Measurements from ENCODE around the gene DRC3.

DRC3 gene

DNA sequence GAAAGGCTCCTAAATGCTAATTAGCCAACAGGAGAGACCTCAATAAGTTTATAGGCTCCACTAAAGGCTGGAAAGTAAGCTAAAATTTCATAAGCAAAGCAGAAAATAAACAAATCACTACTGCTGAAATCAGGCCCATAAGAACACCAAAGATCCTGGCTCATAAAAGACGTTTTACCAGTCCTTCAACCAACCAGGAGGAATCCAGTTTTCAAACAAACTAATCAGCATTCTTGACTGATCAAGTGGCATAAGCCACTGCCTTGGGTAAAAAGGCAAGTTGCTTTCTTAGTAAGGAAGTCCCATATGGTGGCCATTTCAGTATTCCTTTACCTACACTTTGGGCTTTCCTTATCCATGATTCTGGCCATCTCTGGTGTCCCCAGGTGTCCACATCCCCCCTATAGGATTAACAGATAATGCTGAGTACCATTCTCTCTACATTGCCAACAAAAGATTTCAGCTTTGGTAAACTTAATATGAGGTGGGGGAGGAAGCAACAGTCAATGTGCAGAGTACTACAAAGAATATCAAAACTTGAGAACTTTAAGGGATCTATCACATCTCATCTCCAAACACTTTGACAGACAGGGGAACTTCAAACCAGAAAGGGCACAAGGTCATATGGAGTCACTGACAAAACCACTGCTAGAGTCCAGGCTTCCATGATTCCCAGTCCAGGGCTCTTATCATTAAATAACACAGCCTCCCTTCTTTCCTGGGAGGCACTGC, 1.8 kb upstream of the DRC3 start:
- DNase-seq = no peak

DNA sequence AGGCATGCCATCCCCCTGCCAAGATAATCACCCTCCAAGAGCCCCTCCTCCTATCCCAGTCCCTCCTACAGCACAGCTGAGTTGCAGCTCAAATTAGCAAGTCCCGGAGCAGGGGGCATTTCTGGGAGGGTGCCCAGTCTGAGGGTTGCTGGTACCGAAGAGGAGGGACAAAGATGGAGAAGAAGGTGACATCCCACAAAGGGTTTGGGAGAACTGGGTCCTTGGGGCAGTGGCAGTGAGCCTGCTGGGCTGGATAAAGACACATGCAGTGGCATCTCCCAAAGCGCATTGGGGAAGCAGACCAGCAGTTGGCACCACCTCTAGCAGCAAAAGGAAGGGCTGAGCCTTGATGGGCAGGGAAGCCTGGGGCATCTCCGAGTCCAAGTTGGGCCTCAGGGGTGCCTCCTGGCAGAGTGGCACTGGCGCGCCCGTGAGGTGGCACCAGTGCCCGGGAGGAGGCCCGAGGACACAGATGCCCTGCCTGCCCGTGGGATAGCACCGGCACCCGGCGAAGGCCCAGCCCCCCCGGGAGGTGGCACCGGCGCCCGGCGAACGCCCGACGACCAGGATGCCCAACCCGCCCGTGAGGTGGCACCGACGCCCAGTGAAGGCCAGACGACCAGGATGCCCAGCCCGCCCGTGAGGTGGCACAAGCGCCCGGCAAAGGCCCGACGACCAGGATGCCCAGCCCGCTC, 1.1 kb upstream of the DRC3 start:
- DNase-seq = no peak

DNA sequence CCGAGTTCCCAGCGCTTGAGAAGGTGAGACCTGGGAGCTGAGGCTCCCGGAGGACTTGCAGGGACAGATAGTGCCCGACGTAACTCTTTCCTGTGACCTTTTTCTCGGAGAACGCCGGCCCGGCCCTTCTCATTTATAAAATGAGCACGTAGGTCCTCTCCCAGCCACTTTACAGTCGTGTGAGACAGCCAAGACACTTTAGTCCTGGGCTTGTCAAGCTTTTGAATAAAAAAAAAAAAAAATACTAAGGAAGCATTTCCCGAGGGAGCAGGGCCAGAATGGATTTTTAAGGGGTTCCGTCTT, 241 bp downstream of the DRC3 start:
- DNase-seq = no peak

DNA sequence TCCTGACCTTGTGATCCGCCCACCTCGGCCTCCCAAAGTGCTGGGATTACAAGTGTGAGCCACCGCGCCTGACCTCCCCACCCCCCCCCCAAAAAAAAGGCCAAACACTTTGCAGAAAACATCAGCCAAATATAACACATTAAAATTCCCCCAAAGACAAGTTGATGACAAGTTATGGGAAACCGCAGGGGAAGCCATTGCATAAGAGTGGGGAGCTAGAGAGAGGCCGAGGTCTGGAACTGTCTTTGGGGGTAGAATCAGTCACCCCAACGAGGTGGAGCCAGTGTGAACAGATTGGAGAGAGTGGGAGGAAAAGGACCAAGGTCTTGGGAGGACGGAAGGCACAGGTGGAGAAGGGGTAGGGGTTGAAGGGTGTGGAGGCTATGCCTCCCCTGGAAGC, 2.8 kb downstream of the DRC3 start:
- DNase-seq = no peak

DNA sequence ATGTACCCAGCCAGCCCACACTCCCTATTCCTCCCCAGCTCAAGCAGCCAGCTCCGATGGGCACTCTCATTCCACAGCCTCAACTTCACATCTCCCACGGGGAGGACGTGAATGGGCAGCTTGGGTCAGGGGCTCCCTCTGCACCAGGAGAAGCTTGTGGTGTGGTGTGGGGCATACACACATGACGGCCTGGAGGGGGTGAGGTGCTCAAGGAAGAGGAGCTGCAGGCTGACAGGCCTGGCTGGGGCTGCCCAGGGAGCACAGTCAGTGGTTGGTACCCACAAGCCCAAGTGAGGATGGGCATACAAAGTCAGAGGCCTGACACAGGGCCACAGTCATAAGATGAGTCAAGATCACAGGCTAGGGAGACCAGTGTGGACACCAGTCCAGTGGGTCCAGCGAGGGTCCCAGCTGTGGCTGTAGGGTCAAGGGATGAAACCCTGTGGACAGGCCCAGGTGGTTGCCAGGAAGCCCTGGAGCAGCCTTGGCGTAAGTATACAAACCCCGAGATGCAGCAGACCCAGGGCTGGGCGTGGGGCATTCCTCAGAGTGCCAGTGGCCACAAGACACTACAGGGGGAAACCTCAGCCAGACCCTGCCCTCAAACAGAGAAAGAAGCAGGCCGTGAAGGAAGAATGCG, 4.4 kb downstream of the DRC3 start:
- DNase-seq = no peak

DNA sequence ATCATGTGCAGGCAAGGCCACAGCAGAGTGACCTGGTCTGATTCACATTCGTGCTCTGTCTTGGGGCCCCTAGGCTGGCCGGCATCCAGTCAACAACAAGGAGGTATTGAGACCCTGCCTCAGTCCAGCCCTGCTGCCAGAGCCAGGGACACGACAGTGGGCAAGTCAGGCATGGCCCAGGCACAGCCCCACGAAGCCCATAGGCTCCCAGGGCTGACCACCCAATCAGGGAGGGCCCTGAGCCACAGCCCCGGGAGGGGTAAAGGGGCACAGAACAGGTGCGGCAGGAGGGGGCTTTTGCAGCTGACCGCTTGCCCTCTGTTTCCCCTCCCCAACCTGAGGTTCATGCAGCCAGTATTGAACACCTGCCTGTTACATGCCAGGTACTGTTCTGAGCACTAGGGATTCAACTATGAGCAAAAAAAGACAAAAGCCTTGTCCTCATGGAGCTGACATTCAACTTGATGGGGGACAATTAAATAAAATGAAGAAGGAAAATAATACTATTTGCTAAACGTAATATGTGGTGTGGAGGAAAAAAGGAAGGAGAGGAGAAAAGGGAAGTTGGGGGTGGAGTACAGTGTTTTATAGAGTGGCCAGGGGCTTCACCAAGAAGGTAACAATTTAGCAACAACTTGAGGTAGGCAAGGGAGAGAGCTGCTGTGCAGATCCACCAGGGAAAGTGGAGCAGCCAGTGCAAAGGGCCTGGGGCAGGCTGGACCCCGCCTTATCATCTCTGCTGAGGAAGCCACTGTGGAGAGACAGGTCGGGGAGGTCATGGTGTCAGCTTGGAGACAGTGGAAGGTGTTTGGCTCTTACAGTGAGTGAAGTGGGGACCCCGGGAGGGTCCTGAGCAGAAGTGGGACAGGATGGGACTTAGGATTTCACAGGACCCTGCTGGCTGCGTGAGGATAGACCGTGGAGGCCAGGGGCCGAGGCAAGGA, 6.1 kb downstream of the DRC3 start:
- no peak for DNase-seq

DNA sequence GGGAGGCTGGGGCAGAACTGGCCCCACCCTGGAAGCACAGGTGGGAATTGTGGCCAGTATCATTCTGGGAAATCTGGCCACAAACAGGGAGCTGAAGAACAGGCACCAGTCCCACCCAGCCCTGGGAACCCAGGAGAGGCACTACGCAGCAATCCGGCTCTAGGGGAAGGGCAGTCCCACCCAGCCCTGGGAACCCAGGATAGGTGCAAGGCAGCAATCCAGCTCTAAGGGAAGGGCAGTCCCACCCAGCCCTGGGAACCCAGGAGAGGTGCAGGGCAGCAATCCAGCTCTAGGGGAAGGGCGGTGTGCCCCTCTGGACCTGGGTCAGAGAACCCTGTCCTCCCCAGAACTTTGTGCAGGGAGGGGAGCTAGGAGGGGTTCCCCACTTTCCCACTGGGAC, 7.1 kb downstream of the DRC3 start:
- no peak for DNase-seq

DNA sequence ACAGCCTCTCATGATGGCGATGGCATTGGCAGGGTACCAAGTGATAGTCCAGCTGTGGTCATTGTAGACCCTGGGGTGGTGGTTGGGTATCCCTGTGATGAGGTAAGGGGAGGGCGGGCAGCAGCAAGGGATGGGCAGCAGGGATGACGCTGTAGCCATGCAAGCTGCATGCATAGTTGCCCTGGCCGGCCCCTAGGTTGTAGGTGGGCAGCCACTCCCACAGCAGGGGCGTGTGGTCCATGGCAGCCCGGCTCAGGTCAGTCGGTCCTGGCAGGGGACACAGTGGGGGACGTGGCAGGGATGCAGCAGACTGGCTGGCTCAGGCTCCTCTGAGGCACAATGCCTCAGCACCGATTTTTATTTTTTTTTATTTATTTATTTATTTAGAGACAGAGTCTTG, 8.7 kb downstream of the DRC3 start:
- no peak for DNase-seq

DNA sequence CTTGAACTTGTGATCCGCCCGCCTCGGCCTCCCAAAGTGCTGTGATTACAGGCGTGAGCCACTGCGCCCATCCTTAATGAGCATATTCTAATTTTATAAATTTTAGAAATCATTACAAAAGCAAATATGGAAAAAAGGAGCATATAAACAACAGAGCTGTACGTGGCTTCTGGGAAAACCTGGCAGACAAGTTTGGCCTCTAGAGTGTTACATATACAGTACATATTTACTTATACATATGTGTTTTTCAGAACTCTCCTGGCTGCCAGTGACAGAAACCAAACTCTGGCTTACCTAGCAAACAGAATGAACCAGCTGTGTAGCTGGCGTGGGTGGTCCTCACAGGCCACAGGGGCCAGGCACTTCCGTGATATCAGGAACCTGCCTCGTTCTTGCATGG, 10.1 kb downstream of the DRC3 start:
- no peak for DNase-seq

DNA sequence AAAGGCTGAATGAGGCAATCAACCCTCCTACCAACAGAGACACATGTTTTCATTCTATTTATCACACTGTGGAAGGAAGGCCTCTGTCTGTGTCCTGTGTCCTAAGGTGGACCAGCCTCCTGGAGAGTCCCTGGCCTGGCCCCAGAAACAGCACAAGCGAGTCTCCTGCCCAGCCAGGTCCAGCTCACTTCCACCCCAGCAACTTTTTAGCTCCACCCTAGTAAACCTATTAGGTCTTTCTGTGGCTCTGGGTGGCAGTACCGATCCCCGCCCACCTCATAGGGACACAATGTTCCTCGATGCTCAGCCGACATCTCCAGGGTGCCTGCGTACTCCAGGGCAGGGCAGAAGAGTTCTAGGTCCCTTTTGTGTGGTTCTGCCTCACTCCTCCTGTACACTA, 10.7 kb downstream of the DRC3 start:
- DNase-seq = no peak

DNA sequence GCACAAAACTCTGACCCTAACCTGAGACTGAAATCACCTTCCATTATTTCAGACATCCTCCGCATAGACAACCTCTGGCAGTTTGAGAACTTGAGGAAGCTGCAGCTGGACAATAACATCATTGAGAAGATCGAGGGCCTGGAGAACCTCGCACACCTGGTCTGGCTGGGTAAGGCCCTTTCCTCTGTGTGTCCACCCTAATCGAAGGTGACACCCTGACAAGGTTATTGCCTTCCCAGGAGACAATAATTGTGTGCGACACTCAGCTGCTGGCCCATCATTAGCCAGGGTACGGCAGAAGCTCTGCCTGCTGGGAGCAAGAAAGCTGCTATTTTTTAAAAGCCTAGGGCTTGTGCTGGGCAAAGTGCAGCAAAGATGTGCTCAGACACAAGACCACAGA, 11.1 kb downstream of the DRC3 start:
- DNase-seq = no peak

DNA sequence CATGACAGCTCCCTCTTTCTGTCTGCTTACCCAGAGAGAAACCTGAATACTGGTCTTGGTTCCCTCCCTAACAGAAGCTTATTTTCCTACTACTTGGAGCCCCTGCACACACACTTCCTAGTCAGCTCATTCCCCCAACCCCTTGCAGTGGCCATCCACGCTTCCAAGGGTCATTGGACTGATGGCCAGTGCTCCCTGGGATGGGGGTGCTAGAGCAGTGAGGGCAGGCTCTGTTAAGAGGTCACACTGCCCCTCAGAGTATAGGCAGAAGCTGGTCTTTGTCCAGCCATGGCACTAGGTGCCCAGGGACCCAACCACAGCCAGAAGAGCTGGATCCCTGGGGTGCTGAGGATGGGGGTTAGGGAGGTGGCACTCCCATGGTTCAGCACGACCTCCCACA, 12.5 kb downstream of the DRC3 start:
- DNase-seq = no peak

DNA sequence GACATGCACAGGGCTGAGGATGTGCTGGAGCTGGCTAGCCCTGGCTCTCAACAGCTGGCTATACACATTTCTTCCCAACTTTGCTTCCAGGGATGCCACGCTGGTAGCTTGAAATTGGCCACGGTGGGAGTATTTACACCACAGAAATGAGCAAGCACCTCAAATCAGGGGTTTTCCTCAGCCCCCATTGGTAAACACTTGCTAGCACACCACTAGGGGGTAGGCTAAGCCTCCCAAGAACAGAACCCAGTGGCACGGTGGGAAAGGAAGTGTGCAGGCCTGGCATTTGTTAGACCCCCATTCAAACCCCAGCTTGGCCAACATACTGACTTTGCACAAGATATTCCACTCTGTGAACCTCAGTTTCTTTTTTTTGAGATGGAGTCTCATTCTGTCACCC, 12.9 kb downstream of the DRC3 start:
- no peak for DNase-seq

DNA sequence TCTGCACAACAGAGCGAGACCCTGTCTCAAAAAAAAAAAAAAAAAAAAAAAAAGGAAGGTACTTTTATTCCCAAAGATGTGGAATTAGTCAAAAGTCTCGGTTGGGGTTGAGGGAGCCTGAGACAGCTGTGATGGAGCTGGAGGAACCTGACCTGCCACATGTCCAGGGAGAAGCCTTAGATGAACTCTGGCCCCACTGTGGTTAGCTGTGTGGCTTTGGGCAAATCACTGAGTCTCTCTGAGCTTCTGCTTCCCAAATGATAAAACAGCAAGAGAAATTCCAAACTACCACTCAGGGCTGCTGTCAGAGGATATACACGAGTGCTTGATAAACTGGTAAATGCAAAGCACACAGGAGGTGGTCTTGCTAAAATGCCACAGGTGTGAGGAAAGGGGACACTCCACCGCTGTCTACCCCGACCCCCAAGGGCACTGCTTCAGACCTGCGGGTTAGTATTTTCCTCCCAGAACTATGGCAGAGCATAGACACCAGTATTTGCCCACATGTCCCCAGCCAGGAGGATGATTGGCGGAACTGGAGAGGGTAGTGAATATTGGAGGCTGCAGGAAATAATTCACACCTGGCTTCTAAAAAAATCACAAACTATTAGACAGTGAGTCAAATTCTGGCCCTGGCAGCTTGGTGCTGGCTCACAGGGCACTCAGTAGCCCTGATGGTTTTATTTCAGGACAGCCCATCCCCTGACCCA, 14.7 kb downstream of the DRC3 start:
- DNase-seq = no peak

DNA sequence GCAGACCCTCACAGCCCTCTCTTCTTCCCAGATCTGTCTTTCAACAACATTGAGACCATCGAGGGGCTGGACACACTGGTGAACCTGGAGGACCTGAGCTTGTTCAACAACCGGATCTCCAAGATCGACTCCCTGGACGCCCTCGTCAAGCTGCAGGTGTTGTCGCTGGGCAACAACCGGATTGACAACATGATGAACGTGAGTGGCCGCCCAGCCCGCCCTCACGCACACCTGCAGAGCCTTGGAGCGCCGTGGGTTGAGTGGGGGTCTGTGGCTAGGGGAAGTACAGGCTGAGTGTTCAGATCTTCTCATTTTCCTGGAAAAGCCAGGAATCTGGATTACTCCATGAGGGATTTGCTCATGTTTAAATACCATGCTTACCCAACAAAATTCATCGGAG, 15.2 kb downstream of the DRC3 start:
- DNase-seq = no peak

DNA sequence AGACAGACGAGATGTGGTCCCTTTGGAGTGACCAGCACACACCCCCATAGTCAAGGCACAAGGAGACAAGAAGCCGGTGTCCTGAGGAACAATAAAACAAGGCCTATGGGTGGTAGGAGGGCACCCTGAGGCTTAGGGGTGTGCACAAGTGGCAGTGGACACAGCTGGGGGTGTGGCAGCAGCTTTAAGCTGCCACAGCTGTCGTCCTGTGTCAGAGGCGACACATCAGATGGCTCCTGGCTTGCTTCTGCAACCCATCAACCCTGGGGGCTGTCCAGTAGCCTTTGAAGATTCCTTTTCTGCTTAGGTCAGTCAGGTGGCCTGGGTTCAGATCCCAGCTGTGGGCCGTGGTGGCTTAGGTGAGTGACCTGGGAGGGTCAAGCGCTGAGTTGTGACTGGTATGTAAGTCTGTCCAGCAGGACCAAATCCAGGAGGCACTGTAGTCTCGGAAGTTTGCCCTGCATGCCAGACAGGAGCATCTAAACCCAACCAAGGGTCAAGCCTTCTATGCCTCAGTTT, 15.8 kb downstream of the DRC3 start:
- no peak for DNase-seq

DNA sequence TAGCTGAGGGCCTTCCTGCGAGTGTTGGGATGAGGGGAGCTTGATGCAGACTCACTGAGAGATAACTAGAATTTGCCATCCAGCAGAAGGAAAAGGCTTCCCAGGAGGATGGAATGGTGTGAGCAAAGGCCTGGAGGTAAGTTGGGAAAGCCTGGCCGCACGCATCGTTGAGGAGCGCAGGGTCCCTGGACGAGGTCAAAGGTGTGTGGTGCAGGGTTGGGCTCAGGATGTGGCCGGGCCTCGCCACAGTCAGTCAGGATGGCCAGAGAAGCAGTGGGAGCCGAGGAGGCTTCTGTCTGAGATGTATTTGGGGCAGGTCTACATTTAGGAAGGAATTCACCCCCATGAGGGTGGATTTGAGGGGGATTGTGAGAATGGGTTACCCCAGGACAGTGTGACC, 16.4 kb downstream of the DRC3 start:
- DNase-seq = no peak

DNA sequence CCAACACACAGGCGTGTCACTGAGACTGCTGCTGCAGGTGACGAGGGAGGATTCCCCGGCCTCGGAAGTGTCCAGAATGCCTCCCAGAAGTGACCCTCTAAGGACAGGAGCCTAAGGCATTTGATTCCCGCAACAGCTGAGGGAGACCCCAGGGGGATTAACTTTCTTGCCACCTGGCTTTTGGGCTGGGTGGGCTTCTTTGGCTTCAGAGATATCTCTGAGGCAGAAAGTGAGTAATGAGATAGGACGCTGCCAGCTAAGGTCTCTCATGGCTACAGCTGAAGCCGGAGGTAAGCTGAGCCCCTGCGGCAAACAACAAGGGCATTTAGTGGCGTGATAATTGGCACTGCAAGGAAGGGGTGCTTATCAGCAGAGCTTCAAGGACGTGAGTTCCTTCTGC, 17.0 kb downstream of the DRC3 start:
- no peak for DNase-seq

DNA sequence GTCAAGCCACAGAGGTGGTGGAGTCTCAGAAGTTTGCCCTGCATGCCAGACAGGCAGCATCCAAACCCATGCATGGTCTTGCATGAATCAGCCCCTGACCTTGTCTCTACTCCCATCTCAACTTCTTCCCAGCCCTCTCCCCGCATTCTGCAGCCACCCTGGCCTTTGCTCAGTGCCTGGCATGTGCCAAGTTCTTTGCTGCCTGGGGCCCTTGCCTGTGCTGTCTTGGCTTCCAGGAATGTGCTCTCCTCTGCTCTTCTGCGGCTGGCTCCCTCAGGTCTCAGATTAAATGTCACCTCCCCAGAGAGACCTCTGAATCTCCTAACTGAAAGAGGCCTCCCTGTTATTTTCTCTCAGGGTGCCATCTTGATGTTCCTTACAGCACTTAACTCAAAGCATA, 17.6 kb downstream of the DRC3 start:
- DNase-seq = no peak

DNA sequence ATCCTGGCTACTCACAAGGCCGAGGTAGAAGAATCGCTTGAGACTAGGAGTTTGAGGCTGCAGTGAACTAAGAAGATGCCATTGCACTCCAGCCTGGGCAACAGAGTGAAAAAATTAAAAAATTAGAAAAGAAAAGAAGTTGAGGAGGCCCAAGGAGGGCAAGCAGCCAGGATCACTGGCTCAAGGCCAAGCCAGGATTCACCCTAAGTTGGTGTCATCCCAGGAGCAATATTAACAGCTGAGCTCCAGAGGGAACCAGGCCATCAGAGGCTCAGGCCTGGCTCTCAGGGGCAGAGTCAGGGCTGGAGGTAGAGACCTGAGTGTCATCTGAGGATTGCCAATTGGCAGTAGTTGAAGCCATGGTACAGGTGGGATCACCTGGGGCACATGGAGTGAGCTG, 20.7 kb downstream of the DRC3 start:
- DNase-seq = no peak

DNA sequence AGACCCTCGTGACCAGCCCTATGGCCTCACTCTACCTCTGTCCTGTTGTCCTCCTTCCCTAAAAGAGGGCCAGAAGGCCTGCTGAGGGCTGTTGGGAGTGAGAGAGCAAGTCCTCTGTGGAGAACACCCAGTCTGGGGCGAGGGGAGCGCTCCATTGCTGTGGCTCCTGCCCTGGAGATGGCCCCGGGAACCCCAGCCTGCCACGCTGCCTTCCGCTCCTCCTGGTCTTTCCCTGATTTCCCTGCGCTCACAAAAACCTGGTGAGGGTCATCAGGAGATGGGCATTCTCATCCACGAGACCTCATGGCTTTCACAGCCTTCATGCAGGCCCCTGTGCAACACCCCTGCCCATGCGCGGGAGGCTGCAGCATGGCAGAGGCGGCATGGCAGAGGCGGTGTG, 21.2 kb downstream of the DRC3 start:
- DNase-seq = no peak

DNA sequence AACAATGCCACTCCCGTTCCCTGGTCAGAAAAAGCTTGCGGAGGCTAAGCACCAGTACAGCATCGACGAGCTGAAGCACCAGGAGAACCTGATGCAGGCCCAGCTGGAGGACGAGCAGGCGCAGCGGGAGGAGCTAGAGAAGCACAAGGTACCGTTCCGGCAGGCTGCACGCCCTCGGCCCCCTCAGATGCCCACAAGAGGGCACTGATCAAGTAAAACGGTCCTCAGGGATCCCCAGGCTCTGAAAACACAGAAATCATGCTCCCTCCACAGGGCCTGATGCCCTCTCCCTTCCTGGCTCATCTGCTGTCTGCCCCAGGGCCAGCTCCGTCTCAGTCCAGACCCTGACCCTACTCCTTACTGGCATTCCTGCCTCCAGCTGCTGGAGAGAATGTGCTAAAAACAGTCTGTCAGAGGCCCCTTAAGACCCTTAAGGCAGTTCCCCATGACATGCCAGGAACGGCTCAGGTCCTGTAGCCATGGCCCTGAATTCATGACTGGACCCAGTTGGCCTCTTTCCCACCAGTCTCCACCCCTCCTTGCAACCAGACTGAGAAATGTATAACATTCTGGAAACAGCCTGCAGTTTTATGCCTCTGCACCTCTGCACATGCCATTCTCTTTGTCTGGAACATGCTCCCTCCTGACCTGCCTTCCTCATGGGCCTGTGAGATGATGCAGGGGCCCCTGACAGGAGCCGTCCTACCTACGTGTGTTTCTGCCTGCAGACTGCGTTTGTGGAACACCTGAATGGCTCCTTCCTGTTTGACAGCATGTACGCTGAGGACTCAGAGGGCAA, 21.8 kb downstream of the DRC3 start:
- DNase-seq = peak; percentile 43
